Kidney (tissue), 14 donors: ENCODE data around the gene NRGN. TPM values are rescaled to one million over a fixed set of nuclear protein-coding genes. Genes with fewer than 3 reads are reported as not detected.

Source experiments
- DNase-seq, 5 donors: peaks; one replicate each; pipeline ENCODE4 v3.0.0-alpha.2; 2013 to 2020
- FAIRE-seq: peaks from 2 replicates; lab custom pipeline; 2012; peaks lifted over from hg19 to GRCh38; lab: Jason Lieb, UNC
- H3K27ac ChIP-seq, 2 donors: one replicate each; pipeline ENCODE4 v1.7.0; 2013; ENCODE audit warnings: low read depth in 2 of 2, low read length in 2 of 2, inconsistent platforms in 1 of 2
- H3K27me3 ChIP-seq: one replicate; pipeline ENCODE4 v1.7.1; 2013; ENCODE audit warnings: low read length, inconsistent platforms; ENCODE audit not compliant: control insufficient read depth, insufficient read depth
- H3K36me3 ChIP-seq, 3 donors: one replicate each; pipeline versions ENCODE4 v1.7.0 to v1.7.1; 2013; ENCODE audit warnings: low read length in 3 of 3, control low read depth in 1 of 3, inconsistent platforms in 1 of 3; ENCODE audit not compliant: insufficient read depth in 3 of 3, control insufficient read depth in 2 of 3
- H3K4me1 ChIP-seq, 3 donors: one replicate each; pipeline versions ENCODE4 v1.7.0 to v1.7.1; 2013; ENCODE audit warnings: low read length in 3 of 3, inconsistent platforms in 1 of 3, low read depth in 1 of 3; ENCODE audit not compliant: control insufficient read depth in 2 of 3, insufficient read depth in 2 of 3
- H3K4me3 ChIP-seq, 3 donors: one replicate each; pipeline versions ENCODE4 v1.7.0 to v1.8.1; 2013; ENCODE audit warnings: low read length in 3 of 3, control low read depth in 1 of 3, inconsistent platforms in 1 of 3
- H3K9ac ChIP-seq, 3 donors: one replicate each; pipeline versions ENCODE4 v1.7.0 to v1.7.1; 2013; ENCODE audit warnings: low read length in 3 of 3, control low read depth in 1 of 3, inconsistent platforms in 1 of 3
- H3K9me3 ChIP-seq, 3 donors: one replicate each; pipeline versions ENCODE4 v1.7.0 to v1.7.1; 2013; ENCODE audit warnings: low read length in 3 of 3, control low read depth in 1 of 3, inconsistent platforms in 1 of 3; ENCODE audit not compliant: control insufficient read depth in 2 of 3, insufficient read depth in 1 of 3
- CTCF ChIP-seq: IDR thresholded peaks from 3 replicates; pipeline ENCODE4 v1.5.1; 2012; ENCODE audit warnings: mild to moderate bottlenecking, moderate library complexity, borderline replicate concordance; ENCODE audit not compliant: insufficient read depth; ENCODE audit errors: extremely low read depth
- intact Hi-C: fragments of 100-400 bp; cut with DNase I; formaldehyde crosslinking; loops from one replicate; pipeline ENCODE4 v1.11.1; 2022
- polyA plus RNA-seq: library from polyadenylated mRNA; stranded (reverse); fragments of 350-450 nt; fragmentation: Illumina TruSeq; extraction: RNeasy Lipid Tissue Mini Kit (QIAGEN cat#74804); gene quantifications from one replicate; pipeline ENCODE4 v1.2.3, GENCODE V29; 2014; ENCODE audit warnings: low read depth, low replicate concordance; ENCODE audit not compliant: insufficient read depth
- total RNA-seq: library from RNA; stranded (reverse); fragmentation: NEBNext Ultra II Directional; extraction: Animal tissue kit (Norgen Biotek cat#: 25700); gene quantifications from one replicate; pipeline ENCODE4 v1.2.1, GENCODE V29; 2021
- donor health status: control.
- donor health status: control.
- donor health status: control.
- donor health status: control.
- donor health status: control.
- donor health status: DM: yes; HTN: yes; CAD: no.
- donor health status: Normal renal cell carcinoma (clear cell type).

The NRGN gene
- total and polyA plus RNA-seq, 2 donors from 2014 or later = 17.9 to 55.9 TPM

- H3K27me3 ChIP-seq = peaks cover 42% of the 10 kb centered on the region
- peaks cover 0 to 3% (median 0%) of the 10 kb centered on the region in 3 donors for H3K36me3 ChIP-seq
- peak in 2 of 5 donors; percentile 10 to 29 for DNase-seq
- no peak for FAIRE-seq
- no peak for TF ChIP-seq CTCF
- H3K4me3 ChIP-seq = no peak overlapping the region
- H3K4me1 ChIP-seq = peaks cover 0 to 11% (median 0%) of the 10 kb centered on the region in 3 donors
- intact Hi-C loops = no loop called here
- H3K9me3 ChIP-seq = no peaks in the 10 kb centered on the region
- no peak overlapping the region for H3K9ac ChIP-seq
- H3K27ac ChIP-seq = no peak overlapping the region
Observed at GRCh38 chr11:124754710-124755109, 15.0 kb downstream of the NRGN start.

GRCh38 chr11:124756033-124756752, 16.5 kb downstream of the NRGN start:
- Histone ChIP-seq H3K9ac (no peak overlapping the region), H3K27ac (no peak overlapping the region), H3K4me3 (no peak overlapping the region), H3K36me3 (peaks cover 0 to 3% (median 0%) of the 10 kb centered on the region in 3 donors), H3K4me1 (peaks cover 0 to 11% (median 0%) of the 10 kb centered on the region in 3 donors), H3K27me3 (peaks cover 33% of the 10 kb centered on the region), H3K9me3 (no peaks in the 10 kb centered on the region)
- FAIRE-seq (no peak), DNase-seq (no peak)
- no peak for TF ChIP-seq CTCF
- intact Hi-C loops = no loop called here

- no peak for TF ChIP-seq CTCF
- intact Hi-C loops = no loop called here
- Histone ChIP-seq H3K9ac (no peak overlapping the region), H3K36me3 (peaks cover 0 to 3% (median 0%) of the 10 kb centered on the region in 3 donors), H3K4me3 (no peak overlapping the region), H3K9me3 (no peaks in the 10 kb centered on the region), H3K27ac (no peak overlapping the region), H3K4me1 (peaks cover 0 to 11% (median 0%) of the 10 kb centered on the region in 3 donors), H3K27me3 (peaks cover 31% of the 10 kb centered on the region)
- DNase-seq (no peak), FAIRE-seq (no peak)
Observed at GRCh38 chr11:124756753-124757227, 17.0 kb downstream of the NRGN start.
